Keratinocyte (primary cell): Measurements from ENCODE around the gene SNCAIP. TPM values are rescaled to one million over a fixed set of nuclear protein-coding genes. Genes with fewer than 3 reads are reported as not detected.

Experiments used
- DNase-seq: peaks from one replicate; pipeline ENCODE4 v3.0.0-alpha.2; 2011; ENCODE audit warnings: low read depth, missing footprints, low spot score
- FAIRE-seq: peaks from 2 replicates; lab custom pipeline; 2011; peaks lifted over from hg19 to GRCh38; lab: Jason Lieb, UNC
- H2AFZ ChIP-seq: 2 replicates; pipeline ENCODE4 v1.6.0; 2012; ENCODE audit warnings: low read length, control low read depth, inconsistent platforms; ENCODE audit not compliant: control insufficient read depth
- H3K27ac ChIP-seq: 2 replicates; pipeline ENCODE4 v1.5.1; 2011; ENCODE audit warnings: low read length; ENCODE audit not compliant: control insufficient read depth, insufficient read depth
- H3K27me3 ChIP-seq: 3 replicates; pipeline ENCODE4 v1.6.0; 2011; ENCODE audit warnings: low read length; ENCODE audit not compliant: control insufficient read depth, insufficient read depth; ENCODE audit errors: extremely low read depth
- H3K36me3 ChIP-seq, 2 experiments: 2 replicates in 1 of 2; 3 replicates in 1 of 2; pipeline ENCODE4 v1.5.1; 2011; ENCODE audit warnings: low read length in 2 of 2, mild to moderate bottlenecking in 1 of 2; ENCODE audit not compliant: control insufficient read depth in 2 of 2, insufficient read depth in 2 of 2; ENCODE audit errors: extremely low read depth in 1 of 2
- H3K4me1 ChIP-seq: 3 replicates; pipeline ENCODE4 v1.5.1; 2011; ENCODE audit warnings: low read length; ENCODE audit not compliant: control insufficient read depth, insufficient read depth; ENCODE audit errors: extremely low read depth
- H3K4me2 ChIP-seq: 3 replicates; pipeline ENCODE4 v1.6.0; 2011; ENCODE audit warnings: low read depth, low read length; ENCODE audit not compliant: control insufficient read depth, insufficient read depth; ENCODE audit errors: extremely low read depth
- H3K4me3 ChIP-seq, 3 experiments: fragments of 200-600 bp in 1 of 3; sonication (generic) in 1 of 3; 2 replicates in 2 of 3; 3 replicates in 1 of 3; pipeline ENCODE4 v1.5.1; 2011 to 2016; ENCODE audit warnings: low read length in 3 of 3, mild to moderate bottlenecking in 3 of 3, control low read depth in 2 of 3, inconsistent platforms in 1 of 3, low read depth in 1 of 3, mixed read lengths in 1 of 3, mixed run types in 1 of 3, moderate library complexity in 1 of 3; ENCODE audit not compliant: control insufficient read depth in 2 of 3, insufficient read depth in 2 of 3; ENCODE audit errors: extremely low read depth in 1 of 3
- H3K79me2 ChIP-seq: 2 replicates; pipeline ENCODE4 v1.6.0; 2012; ENCODE audit warnings: low read length; ENCODE audit not compliant: control insufficient read depth, insufficient read depth
- H3K9ac ChIP-seq: 3 replicates; pipeline ENCODE4 v1.6.0; 2011; ENCODE audit warnings: low read length; ENCODE audit not compliant: control insufficient read depth, insufficient read depth; ENCODE audit errors: extremely low read depth
- H3K9me1 ChIP-seq: 3 replicates; pipeline ENCODE4 v1.6.0; 2011; ENCODE audit warnings: low read length; ENCODE audit not compliant: control insufficient read depth, insufficient read depth; ENCODE audit errors: extremely low read depth
- H3K9me3 ChIP-seq: 2 replicates; pipeline ENCODE4 v1.5.1; 2012; ENCODE audit warnings: low read depth, low read length; ENCODE audit not compliant: control insufficient read depth
- H4K20me1 ChIP-seq: 3 replicates; pipeline ENCODE4 v1.6.0; 2011; ENCODE audit warnings: low read length; ENCODE audit not compliant: control insufficient read depth, insufficient read depth; ENCODE audit errors: extremely low read depth
- EZH2 ChIP-seq: IDR thresholded peaks from one replicate; pipeline ENCODE4 v1.6.1; 2012; ENCODE audit warnings: inconsistent platforms, mild to moderate bottlenecking, low read length, moderate library complexity
- dilution Hi-C: fragments of 300-500 bp; cut with MboI; formaldehyde crosslinking; loops from one replicate; pipeline ENCODE4 v1.7.0; 2020; ENCODE audit warnings: low sequenced_read_pairs; ENCODE audit not compliant: extremely low pct_ligation_motif_present
- polyA plus RNA-seq, 5 experiments: library from polyadenylated mRNA; depleted of rRNA in 3 of 5; stranded (reverse) in 3 of 5; stranded (forward) in 1 of 5; unstranded in 1 of 5; fragments of >200 nt; gene quantifications; 1 replicate in 1 of 5; 2 replicates in 3 of 5; 3 replicates in 1 of 5; pipeline versions ENCODE4 v1.2.1 to v1.2.3, GENCODE V29; 2011 to 2012; ENCODE audit warnings: missing spikeins in 2 of 5, low read depth in 1 of 5, low replicate concordance in 1 of 5
- TF ChIP-seq, protein P1 (sequence below), 3 experiments: IDR thresholded peaks in 1 of 3; conservative IDR thresholded peaks in 1 of 3; optimal IDR thresholded peaks in 1 of 3; 2 replicates in 2 of 3; 3 replicates in 1 of 3; pipeline versions ENCODE3 to v1.5.1; 2011; ENCODE audit warnings: low read length in 3 of 3, mild to moderate bottlenecking in 3 of 3, moderate library complexity in 2 of 3, control low read depth in 1 of 3, inconsistent platforms in 1 of 3; ENCODE audit not compliant: insufficient read depth in 2 of 3; ENCODE audit errors: extremely low read depth in 1 of 3

SNCAIP gene
- polyA plus RNA-seq, 1 donor (not counting 4 experiments of a cell fraction or from before 2014, with no cell fraction given): not detected

DNA sequence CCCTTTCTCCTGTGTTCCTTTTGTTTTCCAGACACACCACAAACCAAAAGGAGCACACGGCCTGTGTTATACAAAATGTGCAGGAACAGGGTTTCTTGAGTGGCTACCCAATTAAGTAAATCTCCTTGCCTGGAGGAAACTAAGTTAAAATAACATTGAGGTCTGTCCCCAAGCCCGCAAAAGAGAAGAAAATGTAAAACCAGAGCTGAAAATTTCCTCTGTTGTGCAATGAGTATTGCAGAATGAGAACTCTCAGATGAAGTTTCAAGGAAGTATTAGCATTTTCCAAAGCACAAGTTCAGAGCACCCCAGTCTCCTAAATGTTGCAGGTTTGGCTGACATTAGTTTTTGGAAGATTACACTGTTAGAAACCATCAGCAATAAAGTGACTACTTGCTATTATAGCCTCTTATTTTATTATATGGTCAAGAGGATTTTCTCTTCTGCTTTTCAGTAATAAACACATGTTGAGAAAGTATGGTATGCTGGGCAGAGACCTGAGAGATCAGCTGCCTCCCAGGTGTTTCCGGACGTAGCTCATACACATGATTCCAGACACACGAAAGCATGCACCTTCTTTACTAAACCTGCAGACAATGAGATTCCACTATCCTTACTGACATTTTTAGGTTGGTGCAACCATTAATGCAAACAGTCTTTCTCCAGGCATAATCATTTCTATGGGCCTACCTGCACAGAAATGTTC lies 161.3 kb downstream of the SNCAIP start:
- Histone ChIP-seq H3K4me1 (no peaks in the 10 kb centered on the region), H4K20me1 (no peaks in the 10 kb centered on the region), H3K79me2 (no peaks in the 10 kb centered on the region), H3K27ac (no peak overlapping the region), H3K36me3 (no peaks in the 10 kb centered on the region), H3K4me2 (no peak overlapping the region), H2AFZ (no peak overlapping the region), H3K9me1 (no peaks in the 10 kb centered on the region), H3K4me3 (no peak overlapping the region), H3K27me3 (no peaks in the 10 kb centered on the region), H3K9ac (no peak overlapping the region), H3K9me3 (no peaks in the 10 kb centered on the region)
- TF ChIP-seq, protein P1, sequence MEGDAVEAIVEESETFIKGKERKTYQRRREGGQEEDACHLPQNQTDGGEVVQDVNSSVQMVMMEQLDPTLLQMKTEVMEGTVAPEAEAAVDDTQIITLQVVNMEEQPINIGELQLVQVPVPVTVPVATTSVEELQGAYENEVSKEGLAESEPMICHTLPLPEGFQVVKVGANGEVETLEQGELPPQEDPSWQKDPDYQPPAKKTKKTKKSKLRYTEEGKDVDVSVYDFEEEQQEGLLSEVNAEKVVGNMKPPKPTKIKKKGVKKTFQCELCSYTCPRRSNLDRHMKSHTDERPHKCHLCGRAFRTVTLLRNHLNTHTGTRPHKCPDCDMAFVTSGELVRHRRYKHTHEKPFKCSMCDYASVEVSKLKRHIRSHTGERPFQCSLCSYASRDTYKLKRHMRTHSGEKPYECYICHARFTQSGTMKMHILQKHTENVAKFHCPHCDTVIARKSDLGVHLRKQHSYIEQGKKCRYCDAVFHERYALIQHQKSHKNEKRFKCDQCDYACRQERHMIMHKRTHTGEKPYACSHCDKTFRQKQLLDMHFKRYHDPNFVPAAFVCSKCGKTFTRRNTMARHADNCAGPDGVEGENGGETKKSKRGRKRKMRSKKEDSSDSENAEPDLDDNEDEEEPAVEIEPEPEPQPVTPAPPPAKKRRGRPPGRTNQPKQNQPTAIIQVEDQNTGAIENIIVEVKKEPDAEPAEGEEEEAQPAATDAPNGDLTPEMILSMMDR (optimal IDR thresholded peaks at IDR 0.05 in 1 of 3, IDR thresholded peaks at IDR 0.05 in 1 of 3, conservative IDR thresholded peaks at IDR 0.05 in 1 of 3; ENCODE audit: extremely low read depth in 1 of 3, insufficient read depth in 2 of 3, low read length in 3 of 3): no peak
- FAIRE-seq (no peak), DNase-seq (no peak)
- dilution Hi-C loops: no loop called here

GRCh38 chr5:122473941-122474340 lies 161.9 kb downstream of the SNCAIP start:
- H4K20me1 ChIP-seq: no peaks in the 10 kb centered on the region
- no peak overlapping the region for H3K4me3 ChIP-seq
- H3K27me3 ChIP-seq: no peaks in the 10 kb centered on the region
- peaks cover 2% of the 10 kb centered on the region for H3K4me1 ChIP-seq
- no peak overlapping the region for H3K9ac ChIP-seq
- H3K27ac ChIP-seq: no peak overlapping the region
- H2AFZ ChIP-seq: no peak overlapping the region
- no peaks in the 10 kb centered on the region for H3K79me2 ChIP-seq
- no peak for DNase-seq
- no peaks in the 10 kb centered on the region for H3K9me1 ChIP-seq
- no peaks in the 10 kb centered on the region for H3K36me3 ChIP-seq
- TF ChIP-seq EZH2: no peak
- TF ChIP-seq, protein P1 (optimal IDR thresholded peaks at IDR 0.05 in 1 of 3, IDR thresholded peaks at IDR 0.05 in 1 of 3, conservative IDR thresholded peaks at IDR 0.05 in 1 of 3; ENCODE audit: extremely low read depth in 1 of 3, insufficient read depth in 2 of 3, low read length in 3 of 3): no peak
- dilution Hi-C loops: no loop called here
- H3K4me2 ChIP-seq: no peak overlapping the region
- H3K9me3 ChIP-seq: no peaks in the 10 kb centered on the region
- FAIRE-seq: no peak
